Brain microvascular endothelial cell (primary cell): ENCODE data around the gene TBC1D22B.
"Not testable (repeated sequence)": the region's sequence is repeated elsewhere in the genome, so short reads cannot be mapped to it uniquely, and the experiment has no call there.

Experiments used
- DNase-seq: peaks from one replicate; pipeline ENCODE4 v3.0.0-alpha.2; 2020
- H3K27ac ChIP-seq: fragments of 250-450 bp; sonication (Bioruptor Pico); 2 replicates; pipeline ENCODE4 v1.5.1; 2020; ENCODE audit warnings: mild to moderate bottlenecking, moderate library complexity
- H3K27me3 ChIP-seq: fragments of 250-450 bp; sonication (Bioruptor Pico); replicated peaks from 2 replicates; pipeline ENCODE4 v1.5.1; 2020; ENCODE audit warnings: mild to moderate bottlenecking
- H3K36me3 ChIP-seq: fragments of 250-450 bp; sonication (Bioruptor Pico); replicated peaks from 2 replicates; pipeline ENCODE4 v1.5.1; 2020; ENCODE audit warnings: mild to moderate bottlenecking
- H3K4me3 ChIP-seq: 2 replicates; pipeline ENCODE4 v1.5.1; 2011; ENCODE audit warnings: low read depth, mild to moderate bottlenecking, control low read depth, low read length, moderate library complexity
- in situ Hi-C: cut with HindIII; loops from 2 replicates; pipeline ENCODE4 v1.10.0; 2017; ENCODE audit warnings: low sequenced_read_pairs, low pct_ligation_motif_present
- TF ChIP-seq, protein P1 (sequence below): IDR thresholded peaks from 2 replicates; pipeline ENCODE4 v1.5.1; 2011; ENCODE audit warnings: low read depth, mild to moderate bottlenecking, moderate library complexity, low read length, control low read depth, inconsistent platforms; ENCODE audit errors: missing control alignments

TBC1D22B gene

DNA sequence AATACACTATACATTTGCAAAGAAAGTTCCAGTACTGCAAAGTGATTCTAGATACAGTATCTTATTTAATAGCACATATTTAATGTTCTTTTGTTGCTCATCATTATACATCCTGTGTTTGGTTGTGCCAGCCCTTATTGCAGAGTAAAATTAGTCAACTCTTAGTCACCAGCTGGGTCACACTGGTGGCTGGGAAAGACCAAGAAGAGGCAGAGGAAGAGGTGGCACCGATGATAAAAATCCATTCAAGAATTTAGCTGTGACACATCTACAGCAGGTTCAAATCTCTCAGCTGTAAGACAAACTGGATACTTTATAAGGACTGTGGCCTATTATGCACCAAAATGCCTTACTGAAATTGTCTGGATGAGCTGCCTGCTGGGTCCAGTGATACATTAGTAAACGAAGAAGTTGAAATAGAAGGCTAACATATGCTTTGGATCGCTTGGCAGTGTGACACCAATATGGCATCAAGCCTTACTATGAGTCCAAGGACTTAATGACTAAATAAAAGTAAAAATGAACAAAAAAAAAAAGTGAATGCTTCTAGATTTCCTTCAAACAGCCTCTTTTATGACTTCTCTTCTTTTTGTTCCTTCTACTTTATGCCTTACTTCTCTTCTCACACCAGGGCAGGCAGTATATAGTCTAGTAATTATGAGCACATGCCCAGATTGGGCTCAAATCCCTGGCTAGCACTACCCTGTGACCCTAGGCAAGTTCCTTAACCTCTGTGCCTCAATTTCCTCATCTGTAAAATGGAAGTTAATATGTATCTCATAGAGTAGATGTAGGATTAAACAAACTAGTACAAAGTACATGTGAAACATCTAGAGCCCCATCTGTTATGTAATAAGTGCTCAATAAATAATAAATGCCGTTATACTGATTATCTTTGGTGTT, 66.8 kb downstream of the TBC1D22B start:
- peak; percentile 39 for DNase-seq
- no peak overlapping the region for H3K27ac ChIP-seq
- no peak overlapping the region for H3K4me3 ChIP-seq
- no peaks in the 10 kb centered on the region for H3K27me3 ChIP-seq
- in situ Hi-C loops: no loop called here
- TF ChIP-seq, protein P1, sequence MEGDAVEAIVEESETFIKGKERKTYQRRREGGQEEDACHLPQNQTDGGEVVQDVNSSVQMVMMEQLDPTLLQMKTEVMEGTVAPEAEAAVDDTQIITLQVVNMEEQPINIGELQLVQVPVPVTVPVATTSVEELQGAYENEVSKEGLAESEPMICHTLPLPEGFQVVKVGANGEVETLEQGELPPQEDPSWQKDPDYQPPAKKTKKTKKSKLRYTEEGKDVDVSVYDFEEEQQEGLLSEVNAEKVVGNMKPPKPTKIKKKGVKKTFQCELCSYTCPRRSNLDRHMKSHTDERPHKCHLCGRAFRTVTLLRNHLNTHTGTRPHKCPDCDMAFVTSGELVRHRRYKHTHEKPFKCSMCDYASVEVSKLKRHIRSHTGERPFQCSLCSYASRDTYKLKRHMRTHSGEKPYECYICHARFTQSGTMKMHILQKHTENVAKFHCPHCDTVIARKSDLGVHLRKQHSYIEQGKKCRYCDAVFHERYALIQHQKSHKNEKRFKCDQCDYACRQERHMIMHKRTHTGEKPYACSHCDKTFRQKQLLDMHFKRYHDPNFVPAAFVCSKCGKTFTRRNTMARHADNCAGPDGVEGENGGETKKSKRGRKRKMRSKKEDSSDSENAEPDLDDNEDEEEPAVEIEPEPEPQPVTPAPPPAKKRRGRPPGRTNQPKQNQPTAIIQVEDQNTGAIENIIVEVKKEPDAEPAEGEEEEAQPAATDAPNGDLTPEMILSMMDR: no peak
- H3K36me3 ChIP-seq: peaks cover 23% of the 10 kb centered on the region

DNA sequence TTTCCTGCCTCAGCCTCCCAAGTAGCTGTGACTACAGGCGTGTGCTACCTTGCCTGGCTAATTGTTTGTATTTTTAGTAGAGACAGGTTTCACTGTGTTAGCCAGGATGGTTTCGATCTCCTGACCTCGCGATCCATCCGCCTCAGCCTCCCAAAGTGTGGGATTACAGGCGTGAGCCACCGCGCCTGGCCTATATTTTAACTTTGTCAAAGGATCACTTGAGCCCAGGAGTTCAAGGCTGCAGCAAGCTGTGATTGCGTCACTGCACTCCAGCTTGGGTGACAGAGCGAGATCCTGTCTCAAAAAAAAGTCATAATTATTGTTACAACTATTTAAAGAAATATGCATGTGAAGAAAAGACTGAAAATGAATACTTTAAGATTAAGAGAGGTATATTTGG, 72.8 kb downstream of the TBC1D22B start:
- H3K36me3 ChIP-seq, H3K27ac ChIP-seq, H3K27me3 ChIP-seq, H3K4me3 ChIP-seq, in situ Hi-C loops, DNase-seq: not testable (repeated sequence)

DNA sequence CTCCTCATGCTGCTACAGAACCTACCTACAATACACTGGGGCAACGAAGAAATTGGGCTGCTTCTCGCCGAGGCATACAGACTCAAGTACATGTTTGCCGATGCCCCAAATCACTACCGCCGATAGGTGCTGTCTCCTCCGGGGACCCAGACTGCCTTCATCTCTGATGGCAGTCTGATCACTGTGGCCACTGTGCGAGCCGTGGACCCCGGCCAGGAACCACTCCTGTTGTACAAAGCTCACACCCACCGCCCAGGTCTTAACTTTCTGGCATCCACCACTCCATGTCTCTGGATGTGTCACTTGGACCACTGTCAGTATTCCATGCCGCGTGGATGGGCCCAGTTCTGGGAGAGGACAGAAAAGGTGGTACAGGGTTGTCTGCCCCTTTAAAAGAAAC, 73.5 kb downstream of the TBC1D22B start:
- Histone ChIP-seq H3K27ac (no peak overlapping the region), H3K36me3 (peaks cover 7% of the 10 kb centered on the region), H3K4me3 (no peak overlapping the region), H3K27me3 (no peaks in the 10 kb centered on the region)
- TF ChIP-seq, protein P1: no peak
- DNase-seq: no peak
- in situ Hi-C loops: no loop called here

DNA sequence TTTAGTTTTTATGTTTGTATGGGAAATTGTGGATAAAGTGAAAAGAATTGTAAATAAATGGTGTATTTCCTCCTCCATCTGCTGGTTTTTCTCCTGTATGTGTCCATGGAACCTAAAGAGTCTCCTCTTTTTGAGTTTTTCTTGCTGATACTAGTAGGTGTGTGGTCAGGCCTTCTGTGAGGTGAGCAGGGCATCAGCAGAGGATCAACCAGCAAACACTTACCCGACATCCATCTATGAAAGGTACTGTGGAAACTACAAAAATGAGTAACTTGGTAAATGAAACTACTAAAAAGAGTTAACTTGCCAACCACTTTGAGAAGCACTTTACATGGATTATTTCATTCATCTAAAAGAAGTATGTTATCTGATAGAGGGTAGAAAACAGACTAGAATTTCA, 75.3 kb downstream of the TBC1D22B start:
- Histone ChIP-seq H3K4me3 (no peak overlapping the region), H3K36me3 (peaks cover 7% of the 10 kb centered on the region), H3K27me3 (no peaks in the 10 kb centered on the region), H3K27ac (no peak overlapping the region)
- TF ChIP-seq, protein P1: no peak
- in situ Hi-C loops: no loop called here
- no peak for DNase-seq

DNA sequence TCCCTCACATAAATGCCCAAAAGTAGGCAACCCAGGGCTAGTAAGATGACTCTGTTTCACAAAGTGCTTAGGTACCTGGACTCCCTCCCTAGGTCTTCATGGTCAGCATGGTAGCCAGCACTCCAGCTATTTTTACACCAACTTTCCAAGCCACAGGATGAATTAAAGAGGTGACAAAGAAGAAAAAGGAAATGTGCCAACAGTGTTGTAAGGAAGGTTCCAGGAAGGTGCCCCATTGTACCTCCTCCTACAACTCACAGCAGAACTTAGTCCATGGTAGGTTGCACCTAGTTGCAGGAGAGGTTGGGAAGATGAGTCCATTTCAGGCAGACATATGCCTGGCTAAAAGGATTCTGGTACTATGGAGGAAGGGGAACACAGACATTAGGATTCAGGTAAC, 76.5 kb downstream of the TBC1D22B start:
- no peaks in the 10 kb centered on the region for H3K27me3 ChIP-seq
- TF ChIP-seq, protein P1: no peak
- no peak for DNase-seq
- in situ Hi-C loops: no loop called here
- peaks cover 7% of the 10 kb centered on the region for H3K36me3 ChIP-seq
- H3K27ac ChIP-seq: no peak overlapping the region
- no peak overlapping the region for H3K4me3 ChIP-seq

DNA sequence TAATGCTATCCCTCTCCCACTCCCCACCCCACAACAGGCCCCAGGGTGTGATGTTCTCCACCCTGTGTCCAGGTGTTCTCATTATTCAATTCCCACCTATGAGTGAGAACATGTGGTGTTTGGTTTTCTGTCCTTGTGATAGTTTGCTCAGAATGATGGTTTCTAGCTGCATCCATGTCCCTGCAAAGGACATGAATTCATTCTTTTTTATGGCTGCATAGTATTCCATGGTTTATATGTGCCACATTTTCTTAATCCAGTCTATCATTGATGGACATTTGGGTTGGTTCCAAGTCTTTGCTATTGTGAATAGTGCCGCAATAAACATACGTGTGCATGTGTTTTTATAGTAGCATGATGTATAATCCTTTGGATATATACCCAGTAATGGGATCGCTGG, 80.7 kb downstream of the TBC1D22B start:
- in situ Hi-C loops, H3K4me3 ChIP-seq: not testable (repeated sequence)

More for the DNA sequence above, 80.7 kb downstream of the TBC1D22B start:
- not testable (repeated sequence) for H3K27ac ChIP-seq, DNase-seq, H3K27me3 ChIP-seq, H3K36me3 ChIP-seq
